Activated naive CD4-positive, alpha-beta T cell treated with anti-CD3 and anti-CD28 coated beads, Interleukin-2, amount 50 U/mL, for 24 hours (primary cell): Measurements from ENCODE around the gene ADD2.

Experiments used
- H3K27ac Mint-ChIP-seq: one replicate; pipeline ENCODE4 v1.8.0; 2021; ENCODE audit warnings: mild to moderate bottlenecking, mixed read lengths
- H3K27me3 Mint-ChIP-seq: one replicate; pipeline ENCODE4 v1.8.0; 2021; ENCODE audit warnings: mixed read lengths
- H3K36me3 Mint-ChIP-seq: one replicate; pipeline ENCODE4 v1.8.0; 2021; ENCODE audit warnings: mixed read lengths
- H3K4me1 Mint-ChIP-seq: one replicate; pipeline ENCODE4 v1.8.0; 2021; ENCODE audit warnings: mixed read lengths
- H3K4me3 Mint-ChIP-seq: one replicate; pipeline ENCODE4 v1.8.0; 2021; ENCODE audit warnings: mild to moderate bottlenecking, mixed read lengths
- H3K9me3 Mint-ChIP-seq: one replicate; pipeline ENCODE4 v1.8.0; 2021; ENCODE audit warnings: mixed read lengths

The ADD2 gene

DNA sequence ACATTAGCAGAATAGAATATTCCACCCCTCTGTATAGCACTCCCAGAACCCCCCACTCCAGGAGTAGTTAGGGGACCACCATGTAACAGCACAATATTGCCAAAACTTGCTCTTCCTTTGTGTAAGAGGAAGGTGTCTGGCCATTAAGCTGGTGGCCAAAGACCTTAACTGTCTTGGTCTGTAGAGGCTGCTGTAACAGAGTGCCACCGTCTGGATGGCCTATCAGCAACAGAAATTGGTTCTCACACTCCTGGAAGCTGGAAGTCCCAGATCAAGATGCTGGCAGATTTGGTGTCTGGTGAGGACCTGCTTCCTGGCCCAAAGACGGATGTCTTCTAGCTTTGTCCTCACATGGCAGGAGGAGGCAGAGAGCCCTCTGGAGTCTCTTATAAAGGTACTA lies 152.8 kb downstream of the ADD2 start:
- Mint-ChIP-seq H3K9me3 (no peaks in the 10 kb centered on the region), H3K4me3 (no peak overlapping the region), H3K27me3 (no peaks in the 10 kb centered on the region), H3K36me3 (no peaks in the 10 kb centered on the region), H3K27ac (no peak overlapping the region), H3K4me1 (no peaks in the 10 kb centered on the region)

- no peaks in the 10 kb centered on the region for H3K9me3 Mint-ChIP-seq
- H3K27me3 Mint-ChIP-seq: no peaks in the 10 kb centered on the region
- no peak overlapping the region for H3K27ac Mint-ChIP-seq
- no peaks in the 10 kb centered on the region for H3K4me1 Mint-ChIP-seq
- H3K36me3 Mint-ChIP-seq: no peaks in the 10 kb centered on the region
- no peak overlapping the region for H3K4me3 Mint-ChIP-seq
Measured at GRCh38 chr2:70613521-70613920, 154.5 kb downstream of the ADD2 start.

DNA sequence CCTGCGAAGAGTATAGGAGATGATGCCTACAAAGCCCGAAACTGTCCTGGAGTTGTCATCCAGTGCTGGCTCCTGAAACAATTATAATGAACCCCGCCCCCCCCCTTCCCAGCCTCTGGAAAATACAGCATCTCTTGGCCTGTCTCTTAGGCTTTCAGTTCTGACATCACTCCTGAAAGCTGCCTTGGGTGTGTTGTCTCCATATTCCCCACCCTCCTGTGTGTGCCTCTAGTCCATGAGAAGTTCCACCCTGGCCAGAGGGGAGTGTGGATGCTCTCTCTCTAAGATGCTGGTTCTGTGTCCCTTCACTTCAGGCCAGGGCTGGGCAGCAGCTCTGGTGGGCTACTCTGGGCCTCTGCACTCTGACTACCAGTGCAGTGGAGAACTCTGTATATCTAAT lies 155.4 kb downstream of the ADD2 start:
- H3K4me3 Mint-ChIP-seq: no peak overlapping the region
- H3K36me3 Mint-ChIP-seq: no peaks in the 10 kb centered on the region
- H3K4me1 Mint-ChIP-seq: no peaks in the 10 kb centered on the region
- H3K27me3 Mint-ChIP-seq: no peaks in the 10 kb centered on the region
- no peak overlapping the region for H3K27ac Mint-ChIP-seq
- H3K9me3 Mint-ChIP-seq: no peaks in the 10 kb centered on the region

DNA sequence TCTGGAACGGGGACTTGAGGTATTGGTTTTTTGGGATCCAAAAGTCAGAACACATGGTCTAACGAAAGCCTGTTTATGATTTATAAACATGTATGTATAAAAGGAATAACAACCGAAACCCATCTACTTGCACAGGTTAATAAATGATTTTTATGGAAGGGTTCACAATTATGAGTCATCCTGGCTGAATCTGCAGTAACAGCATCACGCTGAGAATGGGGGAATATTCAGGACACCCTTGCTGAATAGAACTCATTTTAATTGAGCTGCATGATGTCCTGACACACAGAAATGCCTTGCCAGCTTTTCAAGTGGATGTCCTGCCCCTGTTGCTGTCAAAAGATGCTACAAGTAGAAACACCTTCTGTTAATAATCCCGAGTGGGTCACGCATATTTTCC lies 159.6 kb downstream of the ADD2 start:
- no peaks in the 10 kb centered on the region for H3K27me3 Mint-ChIP-seq
- H3K4me1 Mint-ChIP-seq: peaks cover 12% of the 10 kb centered on the region
- no peak overlapping the region for H3K4me3 Mint-ChIP-seq
- H3K9me3 Mint-ChIP-seq: no peaks in the 10 kb centered on the region
- no peaks in the 10 kb centered on the region for H3K36me3 Mint-ChIP-seq
- no peak overlapping the region for H3K27ac Mint-ChIP-seq

DNA sequence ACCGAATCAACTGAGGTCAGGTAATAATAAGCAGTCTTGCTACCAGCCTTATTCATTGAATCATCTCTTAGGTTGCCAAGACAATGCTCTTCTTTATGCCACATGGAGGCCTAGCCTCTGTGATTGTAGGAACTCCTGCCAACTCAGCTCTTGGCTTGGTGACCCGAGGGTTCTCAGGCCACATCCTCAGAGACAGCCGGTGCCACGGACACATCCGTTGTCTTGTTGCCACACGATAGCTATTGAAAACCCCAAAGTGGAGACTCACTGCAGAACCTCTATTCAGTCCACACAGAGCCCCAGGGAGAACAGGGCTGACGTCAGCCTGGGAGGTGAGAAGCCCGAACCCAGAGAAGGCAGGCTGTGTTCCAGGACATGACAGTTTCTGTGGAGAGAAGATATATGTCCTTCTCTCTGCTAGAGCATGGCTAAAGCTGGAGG lies 160.9 kb downstream of the ADD2 start:
- Mint-ChIP-seq H3K36me3 (no peaks in the 10 kb centered on the region), H3K9me3 (no peaks in the 10 kb centered on the region), H3K27me3 (no peaks in the 10 kb centered on the region), H3K4me3 (no peak overlapping the region), H3K4me1 (peaks cover 18% of the 10 kb centered on the region), H3K27ac (no peak overlapping the region)
